ENCODE data around the gene FAM240A.

DNA sequence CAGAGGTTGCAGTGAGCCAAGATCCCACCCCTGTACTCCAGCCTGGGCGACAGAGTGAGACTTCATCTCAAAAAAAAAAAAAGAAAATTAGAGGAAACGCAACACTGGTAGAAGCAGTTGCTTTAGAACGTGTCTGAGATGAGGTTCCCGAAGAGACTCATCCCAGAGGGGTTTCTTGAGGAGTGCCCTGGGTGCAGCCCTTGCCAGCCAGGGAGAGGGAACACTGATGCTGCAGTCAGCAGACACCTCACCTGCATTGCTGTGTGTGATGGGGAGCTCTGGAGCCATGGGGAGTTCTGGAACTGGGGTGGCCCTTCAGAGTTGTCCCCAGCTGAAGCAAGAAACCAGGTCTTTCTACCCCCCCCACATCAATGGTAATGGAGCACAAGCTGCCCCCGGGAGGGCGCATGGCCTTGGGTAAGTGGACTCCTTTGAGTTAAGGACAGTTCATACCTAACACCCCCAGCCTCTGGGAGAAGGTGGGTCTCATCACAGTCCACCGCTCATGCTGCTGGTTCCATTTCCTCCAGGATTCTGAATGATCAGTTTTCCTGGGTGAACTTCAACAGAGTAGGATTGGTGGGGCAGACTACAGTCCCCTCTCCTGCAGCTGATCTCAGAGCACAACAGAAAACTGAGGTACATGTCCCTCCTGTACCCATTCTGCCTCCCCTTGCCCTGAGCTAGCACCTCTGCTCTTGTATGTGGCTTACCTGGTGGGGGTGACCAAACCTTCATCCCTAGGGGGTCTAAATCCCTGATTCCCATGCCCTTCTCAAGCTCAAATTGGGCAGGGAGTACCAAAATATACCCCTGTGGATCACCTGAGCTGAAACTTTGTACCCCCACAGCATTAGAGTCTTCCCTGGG is 27.5 kb upstream of the FAM240A start:
- TF ChIP-seq, protein P1, sequence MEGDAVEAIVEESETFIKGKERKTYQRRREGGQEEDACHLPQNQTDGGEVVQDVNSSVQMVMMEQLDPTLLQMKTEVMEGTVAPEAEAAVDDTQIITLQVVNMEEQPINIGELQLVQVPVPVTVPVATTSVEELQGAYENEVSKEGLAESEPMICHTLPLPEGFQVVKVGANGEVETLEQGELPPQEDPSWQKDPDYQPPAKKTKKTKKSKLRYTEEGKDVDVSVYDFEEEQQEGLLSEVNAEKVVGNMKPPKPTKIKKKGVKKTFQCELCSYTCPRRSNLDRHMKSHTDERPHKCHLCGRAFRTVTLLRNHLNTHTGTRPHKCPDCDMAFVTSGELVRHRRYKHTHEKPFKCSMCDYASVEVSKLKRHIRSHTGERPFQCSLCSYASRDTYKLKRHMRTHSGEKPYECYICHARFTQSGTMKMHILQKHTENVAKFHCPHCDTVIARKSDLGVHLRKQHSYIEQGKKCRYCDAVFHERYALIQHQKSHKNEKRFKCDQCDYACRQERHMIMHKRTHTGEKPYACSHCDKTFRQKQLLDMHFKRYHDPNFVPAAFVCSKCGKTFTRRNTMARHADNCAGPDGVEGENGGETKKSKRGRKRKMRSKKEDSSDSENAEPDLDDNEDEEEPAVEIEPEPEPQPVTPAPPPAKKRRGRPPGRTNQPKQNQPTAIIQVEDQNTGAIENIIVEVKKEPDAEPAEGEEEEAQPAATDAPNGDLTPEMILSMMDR (conservative IDR thresholded peaks at IDR 0.05 in 1 of 2, IDR thresholded peaks at IDR 0.05 in 1 of 2; ENCODE audit: low read depth in 1 of 2, low read length in 2 of 2): no peak
- no peak for TF ChIP-seq EZH2 (IDR thresholded peaks at IDR 0.05; ENCODE audit: low read length, missing control alignments)

All from fibroblast of lung (primary cell).